Transverse colon (tissue), 4 donors: ENCODE data around the gene SLC2A1. TPM values are rescaled to one million over a fixed set of nuclear protein-coding genes. Genes with fewer than 3 reads are reported as not detected.
"Not testable (repeated sequence)": the region's sequence is repeated elsewhere in the genome, so short reads cannot be mapped to it uniquely, and the experiment has no call there.

Source experiments
- DNase-seq: peaks from one replicate; pipeline ENCODE4 v3.0.0-alpha.2; 2019
- H3K27ac ChIP-seq, 4 donors: fragments of 200-600 bp; sonication (generic); 2 replicates each; pipeline ENCODE4 v1.5.1; 2016 to 2018; ENCODE audit warnings: inconsistent platforms in 4 of 4
- H3K27me3 ChIP-seq: fragments of 200-600 bp; sonication (generic); 2 replicates; pipeline ENCODE4 v1.5.1; 2017; ENCODE audit warnings: inconsistent platforms
- H3K36me3 ChIP-seq, 4 donors: fragments of 200-600 bp; sonication (generic); 2 replicates each; pipeline ENCODE4 v1.5.1; 2017 to 2019; ENCODE audit warnings: inconsistent platforms in 4 of 4
- H3K4me1 ChIP-seq, 4 donors: fragments of 200-600 bp; sonication (generic); 2 replicates each; pipeline ENCODE4 v1.5.1; 2017 to 2020; ENCODE audit warnings: inconsistent platforms in 4 of 4
- H3K4me3 ChIP-seq, 4 donors: fragments of 200-600 bp; sonication (generic); 1 replicate in 1 of 4; 2 replicates in 3 of 4; pipeline versions ENCODE4 v1.5.1 to v1.6.1; 2017 to 2019; ENCODE audit warnings: inconsistent platforms in 4 of 4
- H3K9me3 ChIP-seq, 2 donors: fragments of 200-600 bp; sonication (generic); 2 replicates each; pipeline ENCODE4 v1.5.1; 2017 to 2019; ENCODE audit warnings: inconsistent platforms in 2 of 2
- EP300 ChIP-seq: sonication (generic); formaldehyde crosslinking; IDR thresholded peaks from one replicate; pipeline ENCODE4 v1.6.1; 2017; ENCODE audit warnings: antibody characterized with exemption, low read depth
- POLR2A ChIP-seq: fragments of 450-650 bp; IDR thresholded peaks from one replicate; pipeline ENCODE4 v1.6.1; 2016; ENCODE audit warnings: antibody characterized with exemption, mild to moderate bottlenecking, moderate library complexity
- POLR2AphosphoS5 ChIP-seq, 3 donors: sonication (generic); formaldehyde crosslinking; IDR thresholded peaks; one replicate each; pipeline ENCODE4 v1.6.1; 2016; ENCODE audit warnings: antibody characterized with exemption in 3 of 3
- WGBS, 2 donors: methylation state at CpG; one replicate each; pipeline ENCODE4 v1.1.5; 2018; ENCODE audit warnings: low coverage in 1 of 2; 5-methylcytosine and 5-hydroxymethylcytosine counted together
- in situ Hi-C, 4 donors: fragments of 200-750 bp; cut with MboI; loops; one replicate each; pipeline versions ENCODE4 v1.15.0 to v1.15.1; 2017; ENCODE audit warnings: low sequenced_read_pairs in 3 of 4, low pct_ligation_motif_present in 1 of 4, low pct_unique_long_range_greater_than_20kb in 1 of 4
- intact Hi-C: fragments of 100-400 bp; cut with DNase I; formaldehyde crosslinking; loops from one replicate; pipeline ENCODE4 v1.15.1; 2023; ENCODE audit warnings: low total_unique reads
- total RNA-seq, 4 donors: library from RNA; depleted of rRNA; stranded (reverse); fragments of >200 nt; gene quantifications; one replicate each; pipeline ENCODE4 v1.1.0, GENCODE V29; 2016
- TF ChIP-seq, protein P1 (sequence below), 5 experiments: fragments of 200-600 bp in 3 of 5; fragments of 450-650 bp in 2 of 5; sonication (generic) in 3 of 5; IDR thresholded peaks; 1 replicate in 2 of 5; 2 replicates in 3 of 5; pipeline ENCODE4 v1.5.1; 2016 to 2017; ENCODE audit warnings: antibody characterized with exemption in 5 of 5, inconsistent platforms in 3 of 5, mild to moderate bottlenecking in 2 of 5, moderate library complexity in 1 of 5

Gene SLC2A1
- total RNA-seq, 4 donors from 2014 or later = 37.2 to 98.9 (median 69.1) TPM

DNA sequence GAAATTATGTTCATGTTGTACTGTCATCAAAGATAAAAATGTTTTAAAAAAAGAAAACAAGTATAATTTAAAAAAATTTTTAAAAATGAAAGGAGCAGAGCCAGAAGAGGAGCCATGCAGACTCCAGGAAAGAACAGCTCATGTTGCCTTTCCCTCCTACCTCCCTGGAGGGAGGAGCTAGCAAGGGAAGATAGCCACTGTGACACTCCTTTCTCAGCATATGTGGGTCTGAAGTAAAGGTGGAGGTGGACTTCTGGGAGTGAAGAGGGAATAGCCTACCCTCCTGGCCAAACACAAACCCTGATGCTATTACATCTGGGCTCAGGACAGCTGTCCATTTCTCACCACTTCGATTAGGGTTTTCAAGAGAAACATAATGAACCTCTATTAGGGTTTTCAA, 54.2 kb downstream of the SLC2A1 start:
- intact Hi-C loops (no loop called here), in situ Hi-C loops (no loop called here)
- DNase-seq = no peak
- no peaks in the 10 kb centered on the region for H3K36me3 ChIP-seq
- WGBS, 2 donors = 77 to 80% methylated on average over 1 of the region's 1 CpG
- H3K4me1 ChIP-seq = peaks cover 0 to 5% (median 2%) of the 10 kb centered on the region in 4 donors
- no peaks in the 10 kb centered on the region for H3K27me3 ChIP-seq
- no peak overlapping the region for H3K4me3 ChIP-seq
- no peak overlapping the region for H3K27ac ChIP-seq
- no peaks in the 10 kb centered on the region for H3K9me3 ChIP-seq
- TF ChIP-seq, protein P1, sequence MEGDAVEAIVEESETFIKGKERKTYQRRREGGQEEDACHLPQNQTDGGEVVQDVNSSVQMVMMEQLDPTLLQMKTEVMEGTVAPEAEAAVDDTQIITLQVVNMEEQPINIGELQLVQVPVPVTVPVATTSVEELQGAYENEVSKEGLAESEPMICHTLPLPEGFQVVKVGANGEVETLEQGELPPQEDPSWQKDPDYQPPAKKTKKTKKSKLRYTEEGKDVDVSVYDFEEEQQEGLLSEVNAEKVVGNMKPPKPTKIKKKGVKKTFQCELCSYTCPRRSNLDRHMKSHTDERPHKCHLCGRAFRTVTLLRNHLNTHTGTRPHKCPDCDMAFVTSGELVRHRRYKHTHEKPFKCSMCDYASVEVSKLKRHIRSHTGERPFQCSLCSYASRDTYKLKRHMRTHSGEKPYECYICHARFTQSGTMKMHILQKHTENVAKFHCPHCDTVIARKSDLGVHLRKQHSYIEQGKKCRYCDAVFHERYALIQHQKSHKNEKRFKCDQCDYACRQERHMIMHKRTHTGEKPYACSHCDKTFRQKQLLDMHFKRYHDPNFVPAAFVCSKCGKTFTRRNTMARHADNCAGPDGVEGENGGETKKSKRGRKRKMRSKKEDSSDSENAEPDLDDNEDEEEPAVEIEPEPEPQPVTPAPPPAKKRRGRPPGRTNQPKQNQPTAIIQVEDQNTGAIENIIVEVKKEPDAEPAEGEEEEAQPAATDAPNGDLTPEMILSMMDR (IDR thresholded peaks at IDR 0.05) = no peak
- TF ChIP-seq EP300 = no peak
- no peak for TF ChIP-seq POLR2A
- TF ChIP-seq POLR2AphosphoS5 (IDR thresholded peaks at IDR 0.05) = no peak

DNA sequence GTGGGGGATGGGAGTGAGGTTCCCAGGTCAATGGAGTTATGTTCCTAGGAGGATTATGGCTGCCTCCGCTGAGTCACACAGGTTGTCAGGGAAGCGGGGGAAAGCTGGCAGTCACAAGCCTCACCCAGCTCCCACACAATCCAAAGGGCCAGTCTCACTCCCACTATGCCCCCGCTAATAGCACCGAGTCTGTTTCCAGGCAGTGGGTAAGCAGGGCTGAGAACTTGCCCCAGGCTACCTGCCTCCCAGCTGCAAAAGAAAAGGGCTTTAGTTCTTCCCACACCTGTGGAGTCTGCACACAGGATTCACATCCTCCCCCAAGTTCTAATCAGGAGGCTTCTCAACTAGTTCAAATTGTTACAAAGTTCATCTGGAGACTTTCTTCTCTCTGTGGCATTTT, 58.7 kb downstream of the SLC2A1 start:
- intact Hi-C loops, in situ Hi-C loops, DNase-seq, H3K9me3 ChIP-seq, H3K4me1 ChIP-seq, H3K4me3 ChIP-seq, H3K27me3 ChIP-seq, H3K36me3 ChIP-seq, H3K27ac ChIP-seq: not testable (repeated sequence)
- 95% methylated on average over 4 of the region's 4 CpGs; no CpG with 5 or more reads in 1 of the 2 donors for WGBS, 2 donors

DNA sequence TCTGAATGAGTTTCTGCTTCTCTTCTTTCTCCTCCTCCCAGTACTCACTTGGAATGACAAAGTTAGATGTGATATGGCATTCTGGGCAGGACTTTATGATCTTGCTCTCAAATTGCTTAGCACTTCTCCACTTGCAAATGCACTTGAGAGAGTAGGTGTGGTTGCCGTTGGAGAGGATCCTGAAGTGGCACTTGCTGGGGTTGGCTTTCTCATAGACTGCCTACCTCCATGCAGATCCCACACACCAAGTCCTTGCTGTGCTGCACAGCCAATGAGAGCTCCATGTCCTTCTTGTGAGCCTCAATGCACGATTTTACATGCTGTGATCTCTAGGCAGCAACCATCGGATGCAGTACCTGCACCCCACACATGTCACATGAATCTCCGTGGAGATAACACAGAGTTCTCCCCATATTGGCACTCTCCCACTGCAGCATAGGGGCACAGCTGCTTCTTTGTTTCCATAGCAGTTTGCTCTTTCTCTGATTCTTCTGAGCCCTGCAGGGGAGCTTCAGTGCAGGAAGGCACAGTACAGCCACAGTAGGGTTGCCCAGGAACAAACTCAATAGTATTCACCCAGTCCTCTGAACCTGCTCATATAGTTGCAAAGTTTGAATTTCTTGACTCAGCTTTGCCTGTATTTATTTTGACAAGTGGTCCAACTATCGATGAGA, 67.1 kb downstream of the SLC2A1 start:
- 50 to 68% methylated on average over 1 to 5 of the region's 5 CpGs for WGBS, 2 donors
- H3K9me3 ChIP-seq = no peaks in the 10 kb centered on the region
- TF ChIP-seq, protein P1 (IDR thresholded peaks at IDR 0.05) = no peak
- TF ChIP-seq EP300 = no peak
- no peak for TF ChIP-seq POLR2AphosphoS5 (IDR thresholded peaks at IDR 0.05)
- no peak for TF ChIP-seq POLR2A
- no peaks in the 10 kb centered on the region for H3K27me3 ChIP-seq
- no peak overlapping the region for H3K27ac ChIP-seq
- in situ Hi-C loops = no loop called here
- intact Hi-C loops = no loop called here
- no peak overlapping the region for H3K4me3 ChIP-seq
- no peak for DNase-seq
- no peaks in the 10 kb centered on the region for H3K4me1 ChIP-seq
- no peaks in the 10 kb centered on the region for H3K36me3 ChIP-seq

DNA sequence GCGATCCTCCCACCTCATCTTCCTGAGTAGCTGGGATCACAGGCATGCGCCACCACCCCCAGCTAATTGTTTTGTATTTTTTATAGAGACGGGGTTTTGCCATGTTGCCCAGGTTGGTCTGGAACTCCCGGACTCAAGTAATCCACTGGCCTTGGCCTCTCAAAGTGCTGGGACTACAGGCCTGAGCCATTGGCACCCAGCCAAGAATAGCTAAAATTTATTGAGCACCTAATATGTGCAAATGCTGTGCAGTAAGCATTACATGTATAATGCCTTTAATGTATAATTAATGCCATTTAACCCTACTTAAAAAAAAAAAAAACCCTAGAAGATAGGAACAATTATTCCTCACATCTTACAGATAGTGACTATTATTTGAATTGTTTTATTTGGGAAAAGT, 69.4 kb downstream of the SLC2A1 start:
- TF ChIP-seq, protein P1 (IDR thresholded peaks at IDR 0.05) = no peak
- TF ChIP-seq POLR2AphosphoS5 (IDR thresholded peaks at IDR 0.05) (no peak), EP300 (no peak), POLR2A (no peak)
- DNase-seq = no peak
- Histone ChIP-seq H3K27ac (no peak overlapping the region), H3K36me3 (no peaks in the 10 kb centered on the region), H3K4me1 (no peaks in the 10 kb centered on the region), H3K4me3 (no peak overlapping the region), H3K27me3 (no peaks in the 10 kb centered on the region), H3K9me3 (no peaks in the 10 kb centered on the region)
- in situ Hi-C loops = no loop called here
- intact Hi-C loops = no loop called here
- WGBS, 2 donors = 93% methylated on average over 4 of the region's 4 CpGs; no CpG with 5 or more reads in 1 of the 2 donors
